ENCODE measurements around the gene KCNH2. TPM values are rescaled to one million over a fixed set of nuclear protein-coding genes. Genes with fewer than 3 reads are reported as not detected.

Gene KCNH2
- total and polyA plus RNA-seq, 2 of the 13 experiments (the other 11 are each of a cell fraction or from before 2014, with no cell fraction given), result 0.09 to 0.11 TPM

- TF ChIP-seq RERE (CRISPR knock-in tag; IDR thresholded peaks at IDR 0.05; ENCODE audit: low read depth) (no peak), HMGXB4 (CRISPR knock-in tag; IDR thresholded peaks at IDR 0.05; ENCODE audit: borderline replicate concordance in 1 of 2, low read depth in 1 of 2) (0 out of 4 replicates have a peak, but pooled peaks of 1 of the 2 experiments have one; percentile 29), ZNF225 (CRISPR knock-in tag; IDR thresholded peaks at IDR 0.05) (0 out of 2 replicates have a peak, but pooled peaks have one; percentile 18), YEATS2 (CRISPR knock-in tag; IDR thresholded peaks at IDR 0.05; ENCODE audit: borderline replicate concordance) (no peak), SSRP1 (CRISPR knock-in tag; IDR thresholded peaks at IDR 0.05) (no peak), RCOR2 (CRISPR knock-in tag; IDR thresholded peaks at IDR 0.05) (no peak), FOXA3 (CRISPR knock-in tag; IDR thresholded peaks at IDR 0.05) (no peak), SMYD3 (CRISPR knock-in tag; IDR thresholded peaks at IDR 0.05) (no peak), PTBP1 (IDR thresholded peaks at IDR 0.05; ENCODE audit: low read depth, low read length, poor library complexity, severe bottlenecking) (no peak), ZNF580 (CRISPR knock-in tag; IDR thresholded peaks at IDR 0.05; ENCODE audit: borderline replicate concordance, low read depth) (no peak), ZNF142 (CRISPR knock-in tag; IDR thresholded peaks at IDR 0.05) (no peak), RNF2 (conservative IDR thresholded peaks at IDR 0.05; ENCODE audit: low read depth) (no peak), ZBTB44 (CRISPR knock-in tag; IDR thresholded peaks at IDR 0.05) (no peak)
Measured at GRCh38 chr7:150962553-150963399, 15.3 kb downstream of the KCNH2 start (continued).

All from HepG2 (cell line).